Smooth muscle cell (in vitro differentiated cells): ENCODE measurements around the gene PCDH9. TPM values are rescaled to one million over a fixed set of nuclear protein-coding genes. Genes with fewer than 3 reads are reported as not detected.

Source experiments
- DNase-seq: peaks from one replicate; lab custom pipeline; 2025; ENCODE audit not compliant: unreplicated experiment; lab: John Stamatoyannopoulos, UW
- H2AFZ ChIP-seq: fragments of 200-600 bp; sonication (generic); 2 replicates; pipeline ENCODE4 v1.6.0; 2016; ENCODE audit warnings: antibody characterized with exemption, low read depth, mild to moderate bottlenecking
- H3F3A ChIP-seq: fragments of 200-600 bp; sonication (generic); 2 replicates; pipeline ENCODE4 v1.6.0; 2017; ENCODE audit warnings: antibody characterized with exemption, low read depth
- H3K27ac ChIP-seq: fragments of 200-600 bp; sonication (generic); 2 replicates; pipeline ENCODE4 v1.5.1; 2016; ENCODE audit warnings: low read depth, mild to moderate bottlenecking
- H3K27me3 ChIP-seq: fragments of 200-600 bp; sonication (generic); 2 replicates; pipeline ENCODE4 v1.6.1; 2016; ENCODE audit warnings: low read depth, mild to moderate bottlenecking
- H3K36me3 ChIP-seq: fragments of 200-600 bp; sonication (generic); 2 replicates; pipeline ENCODE4 v1.5.1; 2016; ENCODE audit warnings: low read depth
- H3K4me1 ChIP-seq: fragments of 200-600 bp; sonication (generic); 2 replicates; pipeline ENCODE4 v1.5.1; 2016; ENCODE audit warnings: low read depth
- H3K4me2 ChIP-seq: fragments of 200-600 bp; sonication (generic); 2 replicates; pipeline ENCODE4 v1.6.0; 2016; ENCODE audit warnings: mild to moderate bottlenecking
- H3K4me3 ChIP-seq: fragments of 200-600 bp; sonication (generic); 2 replicates; pipeline ENCODE4 v1.5.1; 2016; ENCODE audit warnings: mild to moderate bottlenecking
- H3K79me2 ChIP-seq: fragments of 200-600 bp; sonication (generic); 2 replicates; pipeline ENCODE4 v1.6.0; 2016; ENCODE audit warnings: low read depth, mild to moderate bottlenecking
- H3K9ac ChIP-seq: fragments of 200-600 bp; sonication (generic); 2 replicates; pipeline ENCODE4 v1.6.0; 2016; ENCODE audit warnings: low read depth
- H3K9me3 ChIP-seq: fragments of 200-600 bp; sonication (generic); replicated peaks from 2 replicates; pipeline ENCODE4 v1.5.1; 2016; ENCODE audit warnings: low read depth
- H4K20me1 ChIP-seq: fragments of 200-600 bp; sonication (generic); 2 replicates; pipeline ENCODE4 v1.6.0; 2016; ENCODE audit warnings: low read depth
- CTCF ChIP-seq: fragments of 200-600 bp; sonication (generic); IDR thresholded peaks from 2 replicates; pipeline ENCODE4 v1.5.1; 2017; ENCODE audit warnings: borderline replicate concordance, mild to moderate bottlenecking, antibody characterized with exemption; ENCODE audit not compliant: insufficient read depth, poor library complexity, severe bottlenecking
- WGBS: methylation state at CpG from one replicate; pipeline ENCODE4 v1.1.7; 2016; ENCODE audit warnings: low lambda C conversion rate; 5-methylcytosine and 5-hydroxymethylcytosine counted together
- polyA plus RNA-seq: library from polyadenylated mRNA; unstranded; fragments of >200 nt; fragmentation: Nextera tagmentation; extraction: Ambion mirVana; gene quantifications from 2 replicates; pipeline ENCODE4 v1.2.1, GENCODE V29; 2016
- total RNA-seq: library from RNA; depleted of rRNA; stranded (reverse); fragments of >200 nt; gene quantifications from 2 replicates; pipeline ENCODE4 v1.2.3, GENCODE V29; 2014

Gene PCDH9
- total and polyA plus RNA-seq, 2 experiments from 2014 or later = 0.65 to 1.9 TPM

- H3F3A ChIP-seq = no peaks in the 10 kb centered on the region
- H3K36me3 ChIP-seq = no peaks in the 10 kb centered on the region
- H3K4me2 ChIP-seq = no peak overlapping the region
- no peaks in the 10 kb centered on the region for H3K9me3 ChIP-seq
- no peak overlapping the region for H3K4me3 ChIP-seq
- WGBS = 80% methylated on average over 4 of the region's 4 CpGs
- no peaks in the 10 kb centered on the region for H3K27me3 ChIP-seq
- no peak overlapping the region for H2AFZ ChIP-seq
- H3K27ac ChIP-seq = no peak overlapping the region
- TF ChIP-seq CTCF = no peak
- H4K20me1 ChIP-seq = no peaks in the 10 kb centered on the region
- no peak overlapping the region for H3K9ac ChIP-seq
- H3K79me2 ChIP-seq = no peaks in the 10 kb centered on the region
- peaks cover 9% of the 10 kb centered on the region for H3K4me1 ChIP-seq
- no peak for DNase-seq
These were observed 83.5 kb downstream of the PCDH9 start for GRCh38 chr13:67146523-67147130.

DNA sequence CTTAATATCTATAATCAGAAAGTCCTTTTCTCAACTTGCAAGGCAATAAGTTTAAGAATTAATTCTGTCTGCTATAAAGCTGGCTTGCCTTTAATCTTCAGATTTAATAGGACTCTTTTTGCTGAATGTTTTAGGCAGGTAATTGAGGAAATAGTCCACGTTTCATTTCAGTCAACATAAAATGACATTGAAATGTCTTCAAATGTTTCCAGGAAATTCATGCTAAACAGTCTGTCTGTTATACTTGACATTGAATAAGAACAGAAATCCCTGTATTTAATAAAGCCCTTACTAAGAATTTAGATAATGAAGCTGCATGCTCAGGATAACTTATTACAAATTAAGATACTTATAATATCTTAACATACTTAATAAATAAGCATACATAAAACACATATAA is 84.2 kb downstream of the PCDH9 start:
- no peak for DNase-seq
- TF ChIP-seq CTCF = no peak
- no peak overlapping the region for H3K4me2 ChIP-seq
- H3K9me3 ChIP-seq = no peaks in the 10 kb centered on the region
- no peaks in the 10 kb centered on the region for H3K79me2 ChIP-seq
- H3K27me3 ChIP-seq = no peaks in the 10 kb centered on the region
- no peaks in the 10 kb centered on the region for H3K36me3 ChIP-seq
- H3K4me3 ChIP-seq = no peak overlapping the region
- no peaks in the 10 kb centered on the region for H3F3A ChIP-seq
- no peak overlapping the region for H3K9ac ChIP-seq
- H4K20me1 ChIP-seq = no peaks in the 10 kb centered on the region
- WGBS = 92% methylated on average over 1 of the region's 1 CpG
- no peak overlapping the region for H3K27ac ChIP-seq
- peaks cover 9% of the 10 kb centered on the region for H3K4me1 ChIP-seq
- no peak overlapping the region for H2AFZ ChIP-seq

- Histone ChIP-seq H3K9ac (no peak overlapping the region), H3K27me3 (no peaks in the 10 kb centered on the region), H3K4me2 (no peak overlapping the region), H3K4me1 (peaks cover 9% of the 10 kb centered on the region), H2AFZ (no peak overlapping the region), H3K79me2 (no peaks in the 10 kb centered on the region), H3K36me3 (no peaks in the 10 kb centered on the region), H3K9me3 (no peaks in the 10 kb centered on the region), H3K4me3 (no peak overlapping the region), H4K20me1 (no peaks in the 10 kb centered on the region), H3F3A (no peaks in the 10 kb centered on the region), H3K27ac (no peak overlapping the region)
- 50% methylated on average over 4 of the region's 4 CpGs for WGBS
- no peak for DNase-seq
- no peak for TF ChIP-seq CTCF
These were observed 86.5 kb downstream of the PCDH9 start for GRCh38 chr13:67143544-67144115.

GRCh38 chr13:67140006-67140405 is 90.1 kb downstream of the PCDH9 start:
- H3K27ac ChIP-seq = no peak overlapping the region
- no peaks in the 10 kb centered on the region for H3K4me1 ChIP-seq
- no peak for TF ChIP-seq CTCF
- no peak overlapping the region for H3K4me2 ChIP-seq
- H4K20me1 ChIP-seq = no peaks in the 10 kb centered on the region
- DNase-seq = no peak
- no peaks in the 10 kb centered on the region for H3K9me3 ChIP-seq
- WGBS = 78% methylated on average over 2 of the region's 2 CpGs
- no peaks in the 10 kb centered on the region for H3F3A ChIP-seq
- H3K36me3 ChIP-seq = no peaks in the 10 kb centered on the region
- no peaks in the 10 kb centered on the region for H3K27me3 ChIP-seq
- no peak overlapping the region for H3K4me3 ChIP-seq
- H2AFZ ChIP-seq = no peak overlapping the region
- H3K79me2 ChIP-seq = no peaks in the 10 kb centered on the region
- no peak overlapping the region for H3K9ac ChIP-seq
